GM19238 (cell line): ENCODE measurements around the gene CNPY3.
A peak's percentile ranks its signal among the peaks of the same experiment; 100 is the strongest.

Experiments used
- DNase-seq: peaks from one replicate; pipeline ENCODE4 v3.0.0; 2011; ENCODE audit warnings: low spot score; ENCODE audit not compliant: insufficient read length

The CNPY3 gene

DNA sequence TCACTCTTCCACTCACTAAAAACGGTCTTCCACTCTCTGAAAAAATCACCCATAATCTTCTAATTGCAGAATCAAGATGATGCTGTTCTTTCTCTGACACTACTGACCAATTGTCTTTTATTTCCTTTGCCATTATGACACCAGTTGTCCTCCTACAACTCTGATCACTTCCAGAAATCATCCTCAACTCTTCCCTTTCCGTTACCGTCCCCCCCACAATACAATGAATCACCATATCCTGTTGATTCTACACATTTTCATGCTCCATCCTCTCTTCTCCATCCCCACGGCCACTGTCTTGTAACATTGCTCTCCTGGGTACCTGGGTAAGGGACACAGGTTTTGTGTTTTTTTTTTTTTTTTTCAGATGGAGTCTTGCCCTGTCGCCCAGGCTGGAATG is 52.6 kb downstream of the CNPY3 start:
- no peak for DNase-seq

DNA sequence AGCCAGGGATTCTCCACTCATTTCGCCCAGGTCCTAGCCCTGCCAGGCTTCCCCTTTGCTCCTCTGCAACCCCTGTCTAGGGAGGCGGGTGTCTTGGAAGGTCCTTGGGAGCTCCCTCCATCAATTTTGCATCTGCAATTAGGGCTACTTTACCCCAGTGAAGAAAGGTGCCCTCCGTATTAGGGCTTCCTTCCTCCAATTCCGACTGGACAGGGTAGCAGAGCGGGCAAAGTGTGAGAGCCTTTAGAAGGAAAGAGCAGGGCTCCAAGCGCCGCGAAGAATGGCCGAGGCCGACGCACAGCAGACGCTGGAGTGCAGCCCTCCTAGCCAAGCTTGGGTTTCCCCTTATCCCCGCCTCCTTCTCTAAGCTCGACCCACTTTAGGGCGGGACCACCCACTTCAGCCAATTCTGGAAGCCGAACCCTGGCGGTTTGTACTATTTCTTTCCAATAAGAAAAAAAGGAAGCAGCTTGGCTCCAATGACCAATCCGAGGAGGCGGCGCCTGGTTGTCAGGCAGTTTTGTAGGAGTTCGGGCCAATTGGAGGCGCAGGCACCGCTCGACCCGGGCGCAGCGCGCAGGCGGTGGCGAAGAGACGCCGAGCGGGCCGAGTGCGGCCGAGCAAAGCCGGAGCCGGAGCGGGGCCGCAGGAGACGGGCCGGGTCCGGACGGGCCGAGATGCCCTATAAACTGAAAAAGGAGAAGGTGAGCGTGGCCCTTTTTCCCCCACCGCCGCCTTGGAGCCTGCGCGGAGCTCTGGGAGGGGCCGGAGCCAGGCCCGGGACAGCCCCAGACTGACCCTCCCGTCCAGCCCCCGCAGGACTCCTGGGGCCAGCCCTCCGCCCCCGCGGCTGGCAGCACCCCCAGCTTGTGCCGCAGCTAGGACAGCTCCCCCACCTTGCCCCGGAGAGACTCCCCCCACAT is 55.0 kb downstream of the CNPY3 start, which contains the start of gene PPP2R5D:
PPP2R5D (plus strand) TSS at position 570 of the 923 bp plus-strand sequence; CDS start at position 678, 108 bp downstream.
- DNase-seq: peak; percentile 92

DNA sequence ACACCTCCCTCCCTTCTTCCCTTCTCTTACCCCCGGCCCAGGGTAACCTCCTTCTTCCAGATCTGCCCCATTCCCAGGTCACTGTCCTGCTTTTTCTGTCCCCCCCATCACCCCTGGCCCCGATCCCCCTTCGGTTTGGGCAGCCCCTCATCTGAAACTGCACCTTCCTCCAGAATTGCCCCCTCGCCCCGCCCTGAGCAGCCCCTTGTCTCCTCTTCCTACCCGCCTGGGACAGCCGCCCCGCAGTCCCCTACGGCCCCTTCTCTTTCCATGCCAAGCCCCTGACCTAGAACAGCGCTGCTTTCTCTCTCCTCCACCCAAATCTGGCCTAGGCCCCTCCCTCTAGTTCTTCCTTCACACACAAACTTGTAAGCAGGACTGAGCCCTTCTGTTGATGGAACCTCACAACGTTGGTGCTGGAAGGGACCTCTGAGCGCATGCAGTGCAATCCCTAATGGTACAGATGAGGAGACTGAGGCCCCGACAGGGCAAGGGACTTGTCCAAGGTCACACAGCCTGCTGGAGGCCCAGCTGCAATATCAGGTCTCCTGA is 55.7 kb downstream of the CNPY3 start:
- peak; percentile 12 for DNase-seq

GRCh38 chr6:42987533-42988451 is 58.5 kb downstream of the CNPY3 start:
- no peak for DNase-seq

DNA sequence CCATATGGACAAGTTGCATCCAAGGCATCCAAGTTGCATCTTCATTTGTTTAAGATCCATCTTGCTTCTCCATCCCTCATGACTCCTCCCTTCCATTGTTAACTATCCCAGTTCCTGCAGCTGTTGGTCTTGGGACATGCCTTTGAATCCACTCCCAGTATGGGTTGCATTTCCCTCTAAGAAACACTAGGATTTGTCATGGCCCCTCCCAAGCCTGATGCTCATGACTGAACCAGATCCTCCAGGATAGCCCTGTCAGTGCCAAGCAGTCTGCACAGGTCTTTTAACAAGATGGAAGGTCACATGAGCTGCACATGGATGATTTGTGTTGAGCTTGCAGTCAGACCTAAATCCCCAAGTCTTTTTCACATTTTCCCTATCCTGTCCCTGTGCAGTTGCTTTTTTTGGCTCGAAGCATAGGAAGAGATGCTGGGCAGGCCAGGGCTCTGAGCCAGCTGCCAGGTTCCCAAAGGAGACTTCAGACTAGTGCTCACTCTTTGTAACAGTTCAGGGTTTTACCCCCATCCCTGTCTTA is 59.3 kb downstream of the CNPY3 start:
- no peak for DNase-seq
